ENCODE data around the gene FAM120A.

GRCh38 chr9:93596399-93596798, 144.9 kb downstream of the FAM120A start:
- no peak for TF ChIP-seq POLR2A (IDR thresholded peaks at IDR 0.05)
- TF ChIP-seq, protein P1, sequence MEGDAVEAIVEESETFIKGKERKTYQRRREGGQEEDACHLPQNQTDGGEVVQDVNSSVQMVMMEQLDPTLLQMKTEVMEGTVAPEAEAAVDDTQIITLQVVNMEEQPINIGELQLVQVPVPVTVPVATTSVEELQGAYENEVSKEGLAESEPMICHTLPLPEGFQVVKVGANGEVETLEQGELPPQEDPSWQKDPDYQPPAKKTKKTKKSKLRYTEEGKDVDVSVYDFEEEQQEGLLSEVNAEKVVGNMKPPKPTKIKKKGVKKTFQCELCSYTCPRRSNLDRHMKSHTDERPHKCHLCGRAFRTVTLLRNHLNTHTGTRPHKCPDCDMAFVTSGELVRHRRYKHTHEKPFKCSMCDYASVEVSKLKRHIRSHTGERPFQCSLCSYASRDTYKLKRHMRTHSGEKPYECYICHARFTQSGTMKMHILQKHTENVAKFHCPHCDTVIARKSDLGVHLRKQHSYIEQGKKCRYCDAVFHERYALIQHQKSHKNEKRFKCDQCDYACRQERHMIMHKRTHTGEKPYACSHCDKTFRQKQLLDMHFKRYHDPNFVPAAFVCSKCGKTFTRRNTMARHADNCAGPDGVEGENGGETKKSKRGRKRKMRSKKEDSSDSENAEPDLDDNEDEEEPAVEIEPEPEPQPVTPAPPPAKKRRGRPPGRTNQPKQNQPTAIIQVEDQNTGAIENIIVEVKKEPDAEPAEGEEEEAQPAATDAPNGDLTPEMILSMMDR (IDR thresholded peaks at IDR 0.05), result no peak

Data from adrenal gland (tissue), 5 donors.